C4-2B (cell line): ENCODE data around the gene SUN5.
"Not testable (repeated sequence)": the region's sequence is repeated elsewhere in the genome, so short reads cannot be mapped to it uniquely, and the experiment has no call there.

ENCODE experiments used
- H3K27ac ChIP-seq: fragments of 450-650 bp; 2 replicates; pipeline ENCODE4 v1.5.1; 2017
- ZFX ChIP-seq: fragments of 450-650 bp; IDR thresholded peaks from 2 replicates; pipeline ENCODE4 v1.6.1; 2017
- TF ChIP-seq, protein P1 (sequence below): fragments of 450-650 bp; conservative IDR thresholded peaks from 2 replicates; pipeline ENCODE4 v1.5.1; 2017; ENCODE audit warnings: mild to moderate bottlenecking

The SUN5 gene

DNA sequence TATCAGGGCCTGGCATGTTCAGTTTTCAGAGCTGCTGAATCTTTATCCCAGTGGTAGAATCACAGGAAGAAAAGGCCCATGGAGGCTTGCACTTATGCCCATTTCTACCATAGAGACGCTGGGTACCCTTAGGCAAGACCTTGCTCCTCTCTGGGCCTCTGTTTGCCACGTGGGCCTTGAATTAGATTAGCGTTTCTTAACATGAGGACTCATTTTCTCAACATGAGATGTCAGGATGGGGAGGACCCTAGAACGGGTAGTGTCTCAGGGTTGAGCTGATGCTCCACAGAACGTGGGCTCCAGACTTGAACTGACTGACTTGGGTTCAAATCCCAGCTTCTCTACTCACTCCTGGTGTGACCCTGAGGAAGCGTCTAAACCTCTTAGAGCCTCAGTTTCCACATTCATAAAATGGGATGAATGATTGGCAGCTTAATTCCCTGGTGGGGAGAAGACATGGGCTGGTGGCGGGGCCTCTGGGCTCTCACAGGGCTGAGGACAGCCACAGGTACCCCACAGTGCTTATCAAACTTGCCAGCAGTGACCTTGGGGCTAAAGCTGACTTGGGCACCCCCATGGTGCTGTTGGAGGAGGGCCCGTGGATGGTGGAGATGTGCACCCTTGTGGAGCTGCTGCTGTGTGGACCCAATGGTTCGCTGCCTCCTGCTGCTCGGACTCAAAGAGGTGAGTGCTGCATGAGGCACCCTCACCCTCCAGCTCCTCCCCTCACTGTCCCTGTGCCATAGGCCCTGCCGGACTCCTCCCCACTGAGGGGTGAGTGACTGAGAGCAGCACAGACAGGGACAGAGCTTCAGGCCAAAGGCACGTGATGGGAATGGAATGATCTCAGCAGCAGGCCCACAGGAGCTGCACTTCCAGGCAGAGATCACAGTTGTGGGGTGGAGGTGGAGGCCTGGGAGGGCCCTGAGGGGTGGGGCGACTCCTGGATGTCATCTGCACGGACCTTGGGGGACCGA, 28.2 kb downstream of the SUN5 start:
- TF ChIP-seq ZFX, result no peak
- TF ChIP-seq, protein P1, sequence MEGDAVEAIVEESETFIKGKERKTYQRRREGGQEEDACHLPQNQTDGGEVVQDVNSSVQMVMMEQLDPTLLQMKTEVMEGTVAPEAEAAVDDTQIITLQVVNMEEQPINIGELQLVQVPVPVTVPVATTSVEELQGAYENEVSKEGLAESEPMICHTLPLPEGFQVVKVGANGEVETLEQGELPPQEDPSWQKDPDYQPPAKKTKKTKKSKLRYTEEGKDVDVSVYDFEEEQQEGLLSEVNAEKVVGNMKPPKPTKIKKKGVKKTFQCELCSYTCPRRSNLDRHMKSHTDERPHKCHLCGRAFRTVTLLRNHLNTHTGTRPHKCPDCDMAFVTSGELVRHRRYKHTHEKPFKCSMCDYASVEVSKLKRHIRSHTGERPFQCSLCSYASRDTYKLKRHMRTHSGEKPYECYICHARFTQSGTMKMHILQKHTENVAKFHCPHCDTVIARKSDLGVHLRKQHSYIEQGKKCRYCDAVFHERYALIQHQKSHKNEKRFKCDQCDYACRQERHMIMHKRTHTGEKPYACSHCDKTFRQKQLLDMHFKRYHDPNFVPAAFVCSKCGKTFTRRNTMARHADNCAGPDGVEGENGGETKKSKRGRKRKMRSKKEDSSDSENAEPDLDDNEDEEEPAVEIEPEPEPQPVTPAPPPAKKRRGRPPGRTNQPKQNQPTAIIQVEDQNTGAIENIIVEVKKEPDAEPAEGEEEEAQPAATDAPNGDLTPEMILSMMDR, result no peak
- no peak overlapping the region for H3K27ac ChIP-seq

DNA sequence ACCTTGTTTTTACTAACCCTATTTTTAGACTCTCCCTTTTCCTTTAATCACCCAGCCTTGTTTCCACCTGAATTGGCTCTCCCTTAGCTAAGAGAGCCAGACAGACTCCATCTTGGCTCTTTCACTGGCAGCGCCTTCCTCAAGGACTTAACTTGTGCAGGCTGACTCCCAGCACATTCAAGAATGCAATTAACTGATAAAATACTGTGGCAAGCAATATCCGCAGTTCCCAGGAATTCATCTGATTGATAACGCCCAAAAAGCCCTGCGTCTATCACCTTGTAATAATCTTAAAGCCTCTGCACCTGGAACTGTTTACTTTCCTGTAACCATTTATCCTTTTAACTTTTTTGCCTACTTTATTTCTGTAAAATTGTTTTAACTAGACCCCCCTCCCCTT, 29.1 kb downstream of the SUN5 start:
- not testable (repeated sequence) for H3K27ac ChIP-seq

DNA sequence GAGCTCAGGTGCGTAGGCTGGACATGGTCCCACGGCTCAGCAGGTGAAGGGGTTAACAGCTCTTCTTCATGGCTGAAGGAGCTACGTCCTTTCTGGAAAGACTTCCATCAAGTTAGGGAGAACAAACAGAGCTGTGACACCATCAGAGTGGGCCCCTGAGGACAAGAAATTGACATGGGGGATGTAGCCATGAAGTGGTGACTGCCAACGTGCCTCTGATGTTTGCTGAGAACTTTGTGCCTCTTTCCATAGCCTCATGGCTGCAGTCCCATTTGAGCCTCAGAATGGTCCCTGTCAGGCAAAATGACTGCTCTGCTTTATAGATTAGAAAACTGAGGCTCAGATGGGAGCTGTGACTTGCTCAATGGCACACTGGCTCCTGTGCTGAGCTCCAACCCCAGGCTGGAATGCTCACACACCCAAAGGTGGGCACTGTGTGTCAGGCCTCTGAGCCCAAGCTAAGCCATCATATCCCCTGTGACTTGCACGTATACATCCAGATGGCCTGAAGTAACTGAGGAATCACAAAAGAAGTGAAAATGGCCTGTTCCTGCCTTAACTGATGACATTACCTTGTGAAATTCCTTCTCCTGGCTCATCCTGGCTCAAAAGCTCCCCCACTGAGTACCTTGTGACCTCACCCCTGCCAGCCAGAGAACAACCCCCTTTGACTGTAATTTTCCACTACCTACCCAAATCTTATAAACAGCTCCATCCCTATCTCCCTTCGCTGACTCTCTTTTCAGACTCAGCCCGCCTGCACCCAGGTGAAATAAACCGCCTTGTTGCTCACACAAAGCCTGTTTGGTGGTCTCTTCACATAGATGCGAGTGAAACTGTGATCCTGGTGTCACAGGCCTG, 29.8 kb downstream of the SUN5 start:
- H3K27ac ChIP-seq, result not testable (repeated sequence)

DNA sequence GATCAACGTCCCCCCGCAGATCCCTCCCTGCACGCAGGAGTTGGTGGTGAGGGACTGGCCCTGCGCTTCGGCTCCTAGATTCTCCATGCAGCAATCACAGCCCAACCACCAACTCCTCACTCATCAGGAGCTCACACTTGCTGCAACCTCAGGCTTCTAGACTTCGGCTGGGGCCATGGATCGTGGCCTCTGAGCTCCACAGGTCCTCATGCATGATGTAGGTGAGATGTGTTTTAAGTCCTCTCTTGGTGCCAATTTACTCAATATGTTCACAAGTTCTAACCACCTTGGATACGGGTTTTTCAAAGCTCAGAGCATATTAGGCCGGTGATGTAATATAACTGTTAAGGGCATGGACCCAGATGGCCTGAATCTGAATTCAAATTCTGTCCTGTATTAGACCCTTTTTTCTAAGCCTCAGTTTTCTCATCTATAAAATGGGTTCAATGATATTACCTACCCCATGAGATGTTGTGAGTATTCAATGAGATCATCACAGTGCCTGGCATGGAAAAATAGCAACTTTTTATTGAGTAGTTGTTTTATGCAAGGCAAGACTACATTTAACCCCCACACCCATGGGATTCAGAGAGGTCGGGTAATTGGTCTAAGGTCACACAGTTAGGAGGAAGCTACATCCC, 31.0 kb downstream of the SUN5 start:
- H3K27ac ChIP-seq, result no peak overlapping the region
- TF ChIP-seq, protein P1, result no peak
- TF ChIP-seq ZFX, result no peak

DNA sequence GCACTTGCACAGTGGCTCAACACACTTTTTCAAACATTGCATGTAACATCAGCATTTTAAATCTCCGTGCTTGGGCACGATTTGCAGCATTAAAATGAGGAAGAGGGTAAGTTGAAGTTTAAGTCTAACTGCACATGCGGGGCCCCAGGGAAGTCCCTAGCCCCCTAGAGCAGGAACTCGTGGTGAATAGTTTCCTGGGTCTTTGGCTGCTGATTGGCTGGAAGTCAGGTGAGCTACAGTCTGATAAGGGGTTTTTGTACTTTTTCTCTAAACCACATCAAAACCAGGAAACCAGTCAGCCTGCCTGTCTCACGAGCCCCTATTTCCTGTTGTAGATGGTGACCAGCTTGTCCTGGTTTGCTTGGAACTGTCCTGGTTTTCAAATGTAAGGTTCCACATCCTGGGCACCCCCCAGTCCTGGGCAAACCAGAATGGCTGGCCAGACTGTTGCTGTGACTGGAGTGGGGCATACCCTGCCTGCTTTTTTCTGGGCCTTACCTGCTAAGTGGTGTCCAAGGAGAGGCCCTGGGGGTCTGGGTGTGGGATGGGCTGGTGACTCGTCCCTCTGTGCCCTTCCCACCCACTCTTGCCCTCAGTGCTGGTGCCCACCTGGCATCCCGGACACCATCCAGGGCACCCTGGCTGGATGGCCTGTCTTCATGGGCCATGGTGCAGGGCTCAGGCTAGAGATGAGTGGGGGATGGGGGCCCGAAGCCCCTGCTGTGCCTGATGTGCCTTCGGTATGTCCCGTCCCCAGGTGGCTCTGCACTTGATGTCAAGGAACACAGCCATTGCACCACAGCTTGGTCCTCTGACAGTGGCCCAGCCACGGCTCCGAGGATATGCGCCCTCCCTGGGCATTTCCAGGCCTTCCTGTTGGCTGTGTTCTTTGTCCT, 31.8 kb downstream of the SUN5 start:
- no peak for TF ChIP-seq ZFX
- TF ChIP-seq, protein P1, result no peak

DNA sequence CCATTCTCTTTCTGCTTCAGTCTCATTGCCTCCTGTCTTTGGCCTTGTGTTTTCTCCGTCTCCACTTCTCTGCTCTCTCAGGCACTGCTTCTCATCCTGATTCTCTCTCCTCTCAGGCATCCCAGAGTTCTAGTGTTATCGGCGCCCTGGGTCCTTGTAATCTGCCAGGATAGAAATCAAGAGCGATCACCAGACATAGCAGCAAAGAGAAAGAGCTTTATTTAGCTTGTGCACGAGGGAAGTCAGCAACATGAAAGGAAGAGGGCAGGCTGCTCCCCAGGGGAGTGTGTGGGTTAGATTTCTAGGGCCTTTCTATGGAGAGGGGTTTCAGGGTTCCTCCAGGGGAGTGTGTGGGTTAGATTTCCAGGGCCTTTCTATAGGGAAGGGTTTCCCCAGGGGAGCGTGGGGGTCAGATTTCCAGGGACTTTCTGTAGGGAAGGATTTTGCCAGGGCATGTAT, 32.5 kb downstream of the SUN5 start:
- no peak overlapping the region for H3K27ac ChIP-seq
- TF ChIP-seq, protein P1, result no peak
- TF ChIP-seq ZFX, result no peak

More for the DNA sequence above, 31.8 kb downstream of the SUN5 start:
- H3K27ac ChIP-seq, result no peak overlapping the region

DNA sequence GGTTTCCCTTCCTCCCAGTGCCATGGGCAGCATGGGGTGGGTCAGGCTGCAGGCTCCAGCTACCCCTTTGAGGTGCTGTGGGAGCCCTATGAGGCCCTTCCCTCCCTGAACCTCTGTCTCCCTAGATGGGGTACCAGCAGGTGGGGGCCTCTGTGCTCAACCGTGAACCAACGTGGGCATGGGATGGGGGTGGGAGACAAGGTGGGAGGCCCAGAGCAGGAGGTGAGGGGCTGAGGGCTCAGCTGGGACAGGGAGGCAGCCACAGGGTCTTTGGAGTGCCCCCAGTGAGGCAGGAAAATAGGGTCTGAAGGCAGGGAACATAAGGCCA, 33.3 kb downstream of the SUN5 start:
- no peak for TF ChIP-seq ZFX
- TF ChIP-seq, protein P1, result no peak
- no peak overlapping the region for H3K27ac ChIP-seq
